Panc1 (cell line): Measurements from ENCODE around the gene ANKRD42.

Experiments
- POLR2AphosphoS5 ChIP-seq: IDR thresholded peaks from 2 replicates; pipeline ENCODE4 v1.6.1; 2012; ENCODE audit warnings: mild to moderate bottlenecking, low read depth, low read length, moderate library complexity
- REST ChIP-seq, 2 experiments: IDR thresholded peaks; 2 replicates each; pipeline ENCODE4 v1.6.1; 2011 to 2012; ENCODE audit warnings: low read depth in 2 of 2, control low read depth in 1 of 2, low read length in 1 of 2, mild to moderate bottlenecking in 1 of 2, moderate library complexity in 1 of 2; ENCODE audit not compliant: insufficient read depth in 1 of 2
- SIN3A ChIP-seq: IDR thresholded peaks from 2 replicates; pipeline ENCODE4 v1.6.1; 2012; ENCODE audit warnings: low read depth, mild to moderate bottlenecking, low read length, moderate library complexity, borderline replicate concordance; ENCODE audit not compliant: insufficient read depth
- TCF7L2 ChIP-seq: IDR thresholded peaks from 2 replicates; pipeline ENCODE4 v1.6.1; 2011; ENCODE audit warnings: mild to moderate bottlenecking, low read depth, low read length, inconsistent platforms
- TF ChIP-seq, protein P1 (sequence below): fragments of 450-650 bp; IDR thresholded peaks from 2 replicates; pipeline ENCODE4 v1.5.1; 2017; ENCODE audit warnings: mild to moderate bottlenecking

- TF ChIP-seq, protein P1, sequence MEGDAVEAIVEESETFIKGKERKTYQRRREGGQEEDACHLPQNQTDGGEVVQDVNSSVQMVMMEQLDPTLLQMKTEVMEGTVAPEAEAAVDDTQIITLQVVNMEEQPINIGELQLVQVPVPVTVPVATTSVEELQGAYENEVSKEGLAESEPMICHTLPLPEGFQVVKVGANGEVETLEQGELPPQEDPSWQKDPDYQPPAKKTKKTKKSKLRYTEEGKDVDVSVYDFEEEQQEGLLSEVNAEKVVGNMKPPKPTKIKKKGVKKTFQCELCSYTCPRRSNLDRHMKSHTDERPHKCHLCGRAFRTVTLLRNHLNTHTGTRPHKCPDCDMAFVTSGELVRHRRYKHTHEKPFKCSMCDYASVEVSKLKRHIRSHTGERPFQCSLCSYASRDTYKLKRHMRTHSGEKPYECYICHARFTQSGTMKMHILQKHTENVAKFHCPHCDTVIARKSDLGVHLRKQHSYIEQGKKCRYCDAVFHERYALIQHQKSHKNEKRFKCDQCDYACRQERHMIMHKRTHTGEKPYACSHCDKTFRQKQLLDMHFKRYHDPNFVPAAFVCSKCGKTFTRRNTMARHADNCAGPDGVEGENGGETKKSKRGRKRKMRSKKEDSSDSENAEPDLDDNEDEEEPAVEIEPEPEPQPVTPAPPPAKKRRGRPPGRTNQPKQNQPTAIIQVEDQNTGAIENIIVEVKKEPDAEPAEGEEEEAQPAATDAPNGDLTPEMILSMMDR: no peak
- TF ChIP-seq POLR2AphosphoS5: no peak
- no peak for TF ChIP-seq REST (IDR thresholded peaks at IDR 0.05; ENCODE audit: insufficient read depth in 1 of 2, low read depth in 2 of 2, low read length in 1 of 2)
- no peak for TF ChIP-seq TCF7L2
- TF ChIP-seq SIN3A: no peak
Observed at GRCh38 chr11:83278351-83278750, 84.8 kb downstream of the ANKRD42 start.
